ENCODE results near the gene ABCB11.
"Not testable (repeated sequence)": the region's sequence is repeated elsewhere in the genome, so short reads cannot be mapped to it uniquely, and the experiment has no call there.

ABCB11 gene

DNA sequence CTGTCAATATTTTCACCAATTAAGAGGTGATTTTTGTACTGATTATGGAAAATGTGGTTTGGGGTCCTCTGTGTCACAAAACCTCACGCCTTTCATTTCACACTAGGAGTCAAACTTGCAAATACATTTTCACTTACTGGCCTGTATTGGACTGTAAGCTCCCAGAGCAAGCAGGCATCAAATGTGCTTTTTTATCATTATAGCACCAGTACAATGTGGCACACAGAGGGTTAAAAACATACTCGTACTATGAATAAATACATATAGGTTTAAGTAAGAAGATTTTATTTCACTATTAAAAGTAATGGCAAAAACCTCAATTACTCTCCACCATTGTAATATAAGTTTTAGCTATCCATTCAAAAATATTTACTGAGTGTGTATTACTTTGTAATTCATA, 56.7 kb downstream of the ABCB11 start:
- no peak for DNase-seq (ENCODE audit: low read depth in 2 of 2)

DNA sequence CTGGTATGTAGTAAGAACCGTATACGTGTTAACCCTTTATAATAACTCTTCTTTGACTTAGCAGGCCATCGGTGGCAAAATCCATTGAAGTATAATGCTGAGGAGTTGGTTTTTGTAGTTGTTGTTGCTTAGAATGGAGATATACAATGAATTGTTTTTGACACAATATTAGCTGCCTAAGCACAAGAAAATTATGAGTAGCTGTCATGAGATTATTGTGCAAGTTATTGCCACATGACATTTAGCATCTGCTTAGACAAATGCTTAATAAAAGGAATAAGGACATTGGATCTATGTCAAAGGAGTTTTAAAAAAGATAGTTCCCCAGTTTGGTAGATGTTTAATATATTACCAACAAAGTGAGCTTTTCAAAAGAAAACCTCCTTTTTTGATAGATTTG, 59.9 kb downstream of the ABCB11 start:
- DNase-seq (ENCODE audit: low read depth in 2 of 2) = no peak

DNA sequence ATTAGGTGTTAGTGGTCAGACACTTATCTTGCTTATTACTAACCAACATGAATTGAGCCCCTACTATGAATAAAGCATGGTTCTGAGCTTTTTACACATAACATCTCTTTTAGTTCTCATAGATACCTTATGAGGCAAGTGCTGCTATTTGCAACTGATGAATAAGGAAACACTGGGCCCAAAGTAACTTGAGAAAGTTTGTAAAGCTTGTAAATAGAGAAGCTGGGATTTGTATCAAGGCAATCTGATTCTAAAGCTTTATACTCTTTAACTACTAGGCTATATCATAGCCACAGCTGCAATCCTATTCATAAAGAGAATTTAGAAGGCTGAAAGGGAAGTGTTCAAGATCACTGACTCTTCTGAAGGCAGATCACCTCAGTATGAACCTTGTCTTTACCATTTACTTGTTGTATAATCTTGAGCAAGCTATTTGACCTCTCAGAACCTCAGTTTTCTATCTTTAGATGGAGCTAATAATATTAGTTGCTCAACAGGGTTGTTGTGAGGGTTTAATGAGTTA, 60.4 kb downstream of the ABCB11 start:
- no peak for DNase-seq (ENCODE audit: low read depth in 2 of 2)

DNA sequence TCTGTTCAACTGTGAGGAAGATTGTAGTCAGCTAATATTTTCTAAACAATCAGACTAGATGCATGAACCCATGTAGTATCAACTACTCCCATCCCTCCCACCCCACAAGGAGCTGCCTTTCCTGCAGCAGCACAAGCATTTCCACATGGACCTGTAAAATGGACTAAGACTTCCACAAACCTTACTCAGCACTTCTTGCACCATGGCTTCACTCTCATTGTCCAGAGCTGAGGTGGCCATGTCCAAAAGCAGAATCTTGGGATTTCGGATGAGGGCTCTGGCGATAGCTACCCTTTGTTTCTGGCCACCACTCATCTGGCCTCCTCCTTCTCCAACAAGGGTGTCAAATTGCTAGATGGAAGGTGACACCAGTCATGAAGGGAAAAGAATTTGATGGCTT, 61.3 kb downstream of the ABCB11 start:
- no peak for DNase-seq (ENCODE audit: low read depth in 2 of 2)

DNA sequence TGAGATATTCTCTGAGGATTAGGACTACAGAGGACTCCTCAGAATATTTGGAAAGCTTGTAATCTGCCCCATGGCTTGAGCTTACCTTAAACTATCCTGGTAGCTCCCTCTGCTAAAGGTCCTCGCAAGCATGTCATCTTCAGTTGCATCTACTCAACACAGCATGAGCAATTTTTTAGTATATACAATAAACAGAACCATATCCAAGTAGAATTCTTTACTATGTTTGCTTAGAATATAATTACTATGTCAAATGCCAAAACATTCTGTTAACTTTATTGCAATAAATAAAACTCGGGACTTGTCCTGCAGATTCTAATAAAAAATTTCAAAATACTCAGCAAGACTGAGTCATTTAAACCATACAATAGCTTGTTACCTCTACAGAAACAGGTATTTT, 62.8 kb downstream of the ABCB11 start:
- DNase-seq (ENCODE audit: low read depth in 2 of 2) = no peak

DNA sequence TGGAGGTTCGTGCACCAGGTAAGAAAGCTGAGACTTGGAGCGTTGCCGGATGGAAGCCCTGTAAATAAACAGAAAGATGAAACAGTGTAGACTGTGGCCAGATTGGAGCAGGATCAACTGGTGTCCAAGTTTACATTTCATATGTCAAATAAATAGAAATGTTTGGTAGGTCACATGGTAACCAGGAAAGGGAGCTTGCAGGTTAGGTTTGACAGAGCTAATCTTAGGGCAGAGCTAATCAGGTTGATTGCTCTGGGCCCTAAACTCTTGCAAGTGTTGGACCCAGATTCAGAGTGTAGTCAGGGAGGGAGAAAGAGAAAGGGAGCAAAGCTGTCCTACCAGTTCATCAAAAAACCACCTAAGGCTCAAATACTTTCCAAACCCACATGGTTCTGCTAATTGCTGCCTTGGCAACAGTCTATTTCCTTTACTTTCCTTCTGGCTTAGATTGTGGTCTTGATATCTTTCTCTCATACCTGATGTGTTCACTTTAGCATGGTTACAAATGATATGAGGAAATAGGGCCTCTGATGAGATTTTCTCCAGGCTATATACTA, 66.8 kb downstream of the ABCB11 start:
- DNase-seq (ENCODE audit: low read depth in 2 of 2) = no peak

DNA sequence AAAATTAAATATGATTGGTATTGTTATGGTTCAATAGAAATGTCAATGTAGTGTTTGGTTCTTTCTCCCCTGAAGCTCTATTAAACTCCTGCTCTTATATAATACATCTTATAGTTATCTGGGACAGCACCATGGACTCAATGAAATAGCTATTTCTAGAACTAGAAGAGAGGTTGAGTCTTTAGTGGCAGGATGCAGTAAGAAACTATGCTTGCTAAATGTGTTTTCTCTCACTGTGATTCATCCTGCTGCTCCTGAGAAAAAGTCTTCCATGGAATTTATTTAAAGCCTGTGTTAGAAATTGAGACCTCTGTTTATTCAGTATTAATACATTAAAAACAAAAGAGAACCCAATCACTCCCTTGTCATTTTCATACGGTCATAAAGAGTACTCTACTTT, 68.5 kb downstream of the ABCB11 start:
- no peak for DNase-seq (ENCODE audit: low read depth in 2 of 2)

DNA sequence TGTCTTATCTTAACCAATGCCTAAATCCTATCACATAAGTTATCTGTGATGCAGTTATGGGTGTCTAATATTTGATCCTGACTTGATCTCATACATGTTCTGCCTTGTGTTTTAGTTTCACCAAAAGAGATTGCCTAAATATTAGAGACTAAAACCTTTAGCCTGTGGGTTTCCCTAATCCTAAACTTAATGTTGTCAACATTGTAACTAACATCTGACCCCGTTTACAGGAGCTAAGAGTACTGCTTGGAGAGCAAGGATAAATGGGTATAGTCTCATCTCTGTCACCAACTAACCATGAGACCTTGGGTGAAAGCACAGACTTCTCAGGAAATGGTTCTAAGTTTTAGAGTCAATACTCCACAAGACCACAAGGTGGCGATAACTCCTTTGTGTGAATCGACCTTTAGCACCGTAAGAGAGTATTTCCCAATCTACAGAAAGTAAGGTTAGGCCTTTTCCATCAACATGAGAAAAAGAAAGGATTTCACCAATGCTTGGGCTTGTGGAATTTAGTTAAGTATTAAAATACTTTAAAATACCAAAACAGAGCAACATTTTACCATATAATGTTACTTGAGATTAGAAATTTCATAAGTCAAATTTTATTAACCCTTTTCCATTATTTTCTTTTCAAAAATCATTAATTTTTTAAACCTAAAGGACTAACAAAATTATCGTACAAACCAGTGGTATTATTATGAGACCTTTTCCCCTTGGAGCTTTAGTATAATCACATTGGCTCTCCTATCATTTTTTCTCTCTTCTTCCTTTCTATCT, 69.5 kb downstream of the ABCB11 start:
- DNase-seq (ENCODE audit: low read depth in 2 of 2) = peak in 1 of 2 donors; percentile 43

DNA sequence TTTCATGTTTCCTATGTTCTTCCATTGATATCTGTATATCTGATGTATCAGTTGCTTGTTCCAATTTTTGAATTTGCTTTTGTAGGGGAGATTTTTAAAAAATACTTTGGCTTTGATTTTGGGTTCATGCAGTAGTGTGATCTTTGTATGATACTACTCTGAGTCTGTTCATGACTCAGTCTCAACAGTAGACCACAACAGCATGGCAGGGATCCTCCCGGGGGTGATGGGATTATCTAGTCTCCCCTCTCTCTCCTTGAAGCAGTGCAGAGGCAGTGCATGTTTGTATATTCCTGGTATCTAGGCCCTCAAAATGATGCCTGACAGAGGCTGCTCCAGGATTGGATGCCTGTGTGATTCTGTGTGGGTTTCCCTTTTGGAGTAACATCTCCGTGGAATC, 74.7 kb downstream of the ABCB11 start:
- no peak for DNase-seq (ENCODE audit: low read depth in 2 of 2)

DNA sequence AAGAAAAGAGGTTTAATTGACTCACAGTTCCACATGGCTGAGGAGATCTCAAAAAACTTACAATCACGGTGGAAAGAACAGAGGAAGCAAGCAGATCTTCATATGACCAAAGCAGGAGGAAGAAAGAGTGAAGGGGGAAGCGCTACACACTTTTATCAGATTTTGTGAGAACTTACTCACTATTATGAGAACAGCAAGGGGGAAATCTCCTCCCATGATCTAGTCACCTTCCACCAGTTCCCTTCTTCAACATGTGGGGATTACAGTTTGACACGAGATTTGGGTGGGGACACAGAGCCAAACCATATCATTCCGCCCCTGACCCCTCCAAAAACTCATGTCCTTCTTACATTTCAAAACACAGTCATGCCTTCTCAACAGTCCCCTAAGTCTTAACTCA, 75.8 kb downstream of the ABCB11 start:
- no peak for DNase-seq (ENCODE audit: low read depth in 2 of 2)

DNA sequence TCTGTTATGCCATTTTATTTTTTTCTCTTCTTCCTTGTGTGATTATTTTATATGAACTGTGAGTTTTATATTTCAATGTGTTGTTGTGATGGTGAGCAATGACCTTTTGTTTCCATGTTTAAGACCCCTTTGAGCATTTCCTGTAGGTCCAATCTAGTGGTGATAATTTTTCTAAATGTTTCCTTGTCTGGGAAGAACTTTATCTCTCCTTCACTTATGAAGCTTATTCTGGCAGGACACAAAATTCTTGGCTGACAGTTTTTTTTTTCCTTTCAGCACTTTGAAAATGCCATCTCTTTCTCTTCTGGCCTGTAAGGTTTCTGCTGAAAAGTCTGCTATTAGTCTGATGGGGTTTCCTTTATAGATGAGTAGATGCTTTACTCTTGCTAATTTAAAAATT, 76.9 kb downstream of the ABCB11 start:
- no peak for DNase-seq (ENCODE audit: low read depth in 2 of 2)

DNA sequence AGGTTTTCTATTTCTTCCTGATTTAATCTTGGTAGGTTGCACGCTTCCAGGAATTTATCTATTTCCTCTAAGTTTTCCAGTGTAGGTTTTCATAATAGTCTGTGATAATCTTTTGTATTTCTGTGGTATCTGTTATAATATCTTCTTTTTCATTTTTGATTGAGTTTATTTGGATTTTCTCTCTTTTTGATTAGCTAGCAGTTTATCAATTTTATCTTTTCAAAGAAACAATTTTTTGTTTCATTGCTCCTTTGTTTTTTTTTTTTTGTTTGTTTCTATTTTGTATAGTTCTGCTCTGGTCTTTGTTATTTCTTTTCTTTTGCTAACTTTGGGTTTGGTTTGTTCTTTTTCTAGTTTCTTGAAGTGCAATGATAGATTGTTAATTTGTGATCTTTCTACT, 78.7 kb downstream of the ABCB11 start:
- DNase-seq (ENCODE audit: low read depth in 2 of 2) = no peak

DNA sequence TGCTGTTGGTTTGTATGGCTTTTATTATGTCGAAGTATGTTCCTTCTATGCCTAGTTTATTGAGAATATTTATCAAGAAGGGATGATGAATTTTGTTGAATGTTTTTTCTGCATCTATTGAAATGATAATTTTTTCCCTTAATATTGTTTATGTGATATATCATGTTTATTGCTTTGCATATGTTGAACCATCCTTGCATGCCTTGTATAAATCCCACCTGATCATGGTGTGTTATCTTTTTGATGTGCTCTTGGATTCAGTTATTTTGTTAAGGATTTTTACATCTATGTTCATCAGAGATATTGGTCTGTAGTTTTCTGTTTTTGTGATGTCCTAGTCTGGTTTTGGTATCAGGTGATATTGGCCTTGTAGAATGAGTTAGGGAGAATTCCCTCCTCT, 79.3 kb downstream of the ABCB11 start:
- DNase-seq (ENCODE audit: low read depth in 2 of 2) = no peak

DNA sequence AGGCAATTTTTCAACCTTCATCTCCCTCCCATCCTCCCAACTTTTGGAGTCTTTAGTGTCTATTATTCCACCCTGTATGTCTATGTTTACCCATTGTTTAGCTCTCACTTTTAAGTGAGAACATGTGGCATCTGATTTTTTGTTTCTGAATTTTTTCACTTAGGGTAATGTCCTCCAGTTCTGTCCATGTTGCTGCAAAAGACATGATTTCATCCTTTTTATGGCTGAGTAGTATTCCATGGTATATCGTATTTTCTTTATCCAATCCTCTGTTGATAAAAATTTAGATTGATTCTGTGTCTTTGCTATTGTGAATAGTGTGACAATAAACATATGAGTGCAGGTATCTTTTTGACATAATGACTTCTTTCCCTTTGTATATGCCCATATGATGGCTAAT, 81.8 kb downstream of the ABCB11 start:
- DNase-seq (ENCODE audit: low read depth in 2 of 2) = no peak

DNA sequence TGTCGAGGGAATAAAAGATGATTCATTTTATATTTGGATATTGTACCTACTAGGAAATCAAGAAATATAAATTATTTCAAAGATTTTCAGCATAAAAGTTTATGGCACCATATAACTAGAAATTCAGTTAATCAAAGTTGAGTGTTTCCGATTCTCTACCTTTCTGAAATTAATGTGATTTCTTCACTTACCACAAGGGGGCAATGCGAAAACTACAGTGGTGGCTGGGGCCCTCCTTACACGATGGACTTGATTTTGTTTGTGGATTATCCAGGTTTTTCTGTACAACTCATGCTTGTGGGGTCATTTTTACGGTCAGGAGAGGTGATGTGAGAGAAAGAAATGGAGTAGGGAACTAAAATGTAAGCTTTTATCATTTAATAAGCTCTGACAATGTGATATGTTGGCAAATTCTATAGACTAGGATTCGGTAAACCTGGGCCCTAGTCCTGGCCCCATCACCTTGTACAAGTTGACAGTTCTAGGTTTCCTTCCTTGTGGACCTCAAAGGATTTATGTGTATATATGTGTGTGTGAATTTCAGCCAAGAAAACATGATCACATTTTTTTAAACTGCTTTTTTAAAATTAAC, 82.4 kb downstream of the ABCB11 start:
- DNase-seq (ENCODE audit: low read depth in 2 of 2) = no peak

DNA sequence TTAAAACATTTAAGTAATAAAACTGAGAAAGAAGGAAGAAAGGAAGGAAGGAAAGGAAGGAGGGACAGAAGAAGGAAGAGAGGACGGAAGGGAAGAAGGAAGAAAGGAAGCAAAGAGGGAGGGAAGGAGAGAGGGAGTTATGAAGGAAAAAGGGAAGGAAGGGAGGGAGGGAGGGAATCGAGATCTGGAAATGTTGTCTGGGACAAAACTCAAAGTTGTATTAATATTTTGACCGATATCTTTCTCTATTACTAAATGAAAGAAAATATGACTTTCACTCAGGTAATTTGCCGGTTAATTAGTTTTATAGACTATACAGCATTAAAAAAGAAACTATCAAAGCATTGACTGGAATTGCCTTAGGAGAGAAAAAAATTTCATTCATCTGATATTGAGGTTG, 85.6 kb downstream of the ABCB11 start:
- no peak for DNase-seq (ENCODE audit: low read depth in 2 of 2)

DNA sequence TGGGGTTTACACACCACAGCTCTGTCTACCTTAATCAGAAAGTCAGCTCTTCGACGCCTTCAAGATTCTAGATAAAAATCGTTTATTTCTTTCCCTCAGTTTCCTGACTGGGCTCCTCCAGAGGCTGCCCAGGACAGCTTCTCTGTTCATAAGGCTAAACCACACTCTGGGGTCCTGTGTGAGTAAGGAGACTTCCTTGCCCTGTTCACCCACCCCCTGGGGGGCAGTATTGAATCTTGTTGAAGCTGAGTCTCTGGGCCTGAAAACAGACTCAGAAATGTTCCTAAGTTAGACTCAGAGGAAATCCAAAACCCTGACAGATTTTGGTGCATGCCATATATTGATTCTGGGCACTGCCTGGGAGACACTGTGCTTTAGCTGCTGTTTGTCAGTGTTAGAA, 87.1 kb downstream of the ABCB11 start:
- DNase-seq (ENCODE audit: low read depth in 2 of 2) = no peak

DNA sequence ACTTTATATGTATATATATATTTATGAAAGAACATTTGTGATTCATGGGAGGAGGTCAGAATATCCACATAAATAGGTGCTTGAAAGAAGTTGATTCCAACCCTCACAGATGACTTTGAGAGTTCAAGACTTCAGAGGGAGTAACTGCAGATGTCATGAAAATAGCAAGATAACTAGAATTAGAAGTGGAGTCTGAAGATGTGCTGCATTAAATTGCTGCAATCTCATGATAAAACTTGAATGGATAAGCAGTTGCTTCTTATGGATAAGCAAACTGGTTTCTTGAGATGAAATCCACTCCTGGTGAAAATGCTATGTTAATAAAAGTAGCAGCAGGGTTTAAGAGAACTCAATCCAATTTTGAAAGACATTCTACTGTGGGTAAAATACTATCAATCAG, 89.8 kb downstream of the ABCB11 start:
- DNase-seq (ENCODE audit: low read depth in 2 of 2) = no peak

DNA sequence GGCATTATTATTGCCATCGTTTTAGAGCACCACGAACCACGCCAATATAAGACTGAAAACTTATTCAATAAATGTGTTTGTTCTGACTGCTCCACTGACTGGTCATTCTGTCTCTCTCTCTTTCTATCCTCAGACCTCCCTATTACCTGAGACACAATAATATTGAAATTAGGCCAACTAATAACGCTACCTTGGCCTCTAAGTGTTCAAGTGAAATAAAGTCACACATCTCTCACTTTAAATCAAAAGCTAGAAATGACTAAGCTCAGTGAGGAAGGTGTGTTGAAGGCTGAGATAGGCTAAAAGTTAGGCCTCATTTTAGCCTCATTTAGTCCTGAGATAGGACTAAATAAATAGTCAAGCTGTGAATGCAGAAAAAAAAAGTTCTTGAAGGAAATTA, 91.2 kb downstream of the ABCB11 start:
- no peak for DNase-seq (ENCODE audit: low read depth in 2 of 2)

DNA sequence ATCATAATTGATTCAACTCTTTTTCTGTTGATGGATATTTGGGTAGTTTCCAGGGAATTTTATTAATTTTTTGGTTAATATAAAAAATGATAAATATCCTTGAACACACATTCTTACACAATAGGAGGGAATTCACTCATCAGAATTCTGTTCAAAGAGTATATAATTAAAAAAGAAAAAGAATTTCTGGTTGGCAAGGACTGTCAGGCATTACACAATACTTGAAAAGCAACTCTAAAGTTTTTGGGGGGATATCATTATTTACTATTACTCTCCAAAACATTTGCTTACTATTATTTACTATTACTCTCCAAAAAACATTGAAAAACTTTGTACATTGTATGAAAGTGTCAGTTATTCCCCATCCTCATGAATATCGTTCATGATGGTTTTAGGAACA, 92.1 kb downstream of the ABCB11 start:
- no peak for DNase-seq (ENCODE audit: low read depth in 2 of 2)

DNA sequence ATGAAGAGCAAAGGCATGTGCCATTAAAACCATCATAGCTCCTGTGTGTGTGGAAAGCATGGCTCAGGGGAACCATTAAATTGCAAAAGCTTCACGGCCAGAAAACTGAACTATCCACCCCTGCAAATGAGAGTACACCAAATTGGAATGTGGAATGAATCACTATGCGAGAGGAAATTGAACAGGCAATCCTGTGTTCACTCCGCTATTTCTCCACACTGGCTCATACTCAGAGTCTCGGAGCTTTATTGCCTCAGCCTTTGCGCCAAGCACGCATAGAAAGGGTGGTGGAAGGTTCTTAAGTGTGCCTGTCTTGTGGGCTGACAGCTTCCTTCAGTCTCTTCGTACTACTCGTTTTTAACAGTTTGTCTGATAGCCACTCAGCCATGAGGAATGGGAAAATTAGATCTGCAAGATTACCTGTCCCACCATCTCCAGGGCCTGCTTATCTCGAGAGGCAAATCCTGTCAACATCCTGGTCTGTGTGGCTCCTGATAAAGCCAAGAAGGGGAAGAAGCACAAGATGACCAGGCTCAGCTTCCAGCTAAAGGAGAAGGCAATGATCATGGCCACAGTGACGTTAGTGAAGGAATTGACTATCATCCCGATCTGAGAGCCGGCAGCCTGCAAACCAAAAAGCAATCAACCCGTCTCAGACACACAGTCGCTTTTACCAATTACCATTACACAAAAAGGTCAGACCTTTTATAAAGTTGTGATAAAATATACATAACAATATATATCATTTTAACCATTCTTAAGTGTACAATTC, 95.1 kb downstream of the ABCB11 start:
- DNase-seq (ENCODE audit: low read depth in 2 of 2) = no peak

DNA sequence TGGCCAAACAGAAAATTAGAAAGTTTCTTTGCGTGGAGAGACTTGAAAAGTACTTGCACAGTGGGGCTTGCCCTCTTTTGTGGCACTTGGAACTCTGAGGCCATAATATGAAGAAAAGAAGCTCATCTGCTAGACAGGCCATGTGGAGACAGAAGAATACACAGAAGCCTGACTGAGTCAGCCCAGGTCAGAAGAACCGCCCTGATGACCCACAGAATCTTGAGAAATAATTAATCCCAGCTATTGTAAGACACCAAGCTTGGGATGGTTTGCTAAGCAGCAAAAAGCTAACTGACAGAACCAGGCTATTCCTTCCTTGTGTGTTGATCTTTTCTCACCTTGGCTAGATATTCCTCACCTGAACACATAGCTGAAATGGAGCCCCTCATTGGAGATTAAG, 96.3 kb downstream of the ABCB11 start:
- DNase-seq (ENCODE audit: low read depth in 2 of 2) = no peak

DNA sequence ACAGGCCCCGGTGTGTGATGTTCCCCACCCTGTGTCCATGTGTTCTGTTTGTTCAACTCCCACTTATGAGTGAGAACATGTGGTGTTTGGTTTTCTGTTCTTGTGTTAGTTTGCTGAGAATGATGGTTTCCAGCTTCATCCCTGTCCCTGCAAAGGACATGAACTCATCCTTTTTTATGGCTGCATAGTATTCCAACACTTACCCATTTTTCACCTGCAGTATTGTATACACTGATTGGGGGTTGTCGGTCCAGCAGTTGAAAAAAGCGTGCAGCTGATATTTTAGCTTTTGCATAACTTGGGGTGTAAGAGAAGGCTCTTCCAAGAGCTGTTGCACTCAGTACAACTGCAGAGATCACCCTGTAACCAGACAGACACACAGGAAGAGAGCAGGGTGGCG, 99.0 kb downstream of the ABCB11 start:
- DNase-seq (ENCODE audit: low read depth in 2 of 2) = not testable (repeated sequence)
